CD4-positive, alpha-beta T cell treated with Interleukin-1 beta for 1 hour (primary cell): Measurements from ENCODE around the gene GPR68.

ENCODE experiments used
- DNase-seq, 2 donors: peaks; one replicate each; pipeline ENCODE4 v3.0.0-alpha.2; 2020 to 2022

Gene GPR68, protein sequence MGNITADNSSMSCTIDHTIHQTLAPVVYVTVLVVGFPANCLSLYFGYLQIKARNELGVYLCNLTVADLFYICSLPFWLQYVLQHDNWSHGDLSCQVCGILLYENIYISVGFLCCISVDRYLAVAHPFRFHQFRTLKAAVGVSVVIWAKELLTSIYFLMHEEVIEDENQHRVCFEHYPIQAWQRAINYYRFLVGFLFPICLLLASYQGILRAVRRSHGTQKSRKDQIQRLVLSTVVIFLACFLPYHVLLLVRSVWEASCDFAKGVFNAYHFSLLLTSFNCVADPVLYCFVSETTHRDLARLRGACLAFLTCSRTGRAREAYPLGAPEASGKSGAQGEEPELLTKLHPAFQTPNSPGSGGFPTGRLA

DNA sequence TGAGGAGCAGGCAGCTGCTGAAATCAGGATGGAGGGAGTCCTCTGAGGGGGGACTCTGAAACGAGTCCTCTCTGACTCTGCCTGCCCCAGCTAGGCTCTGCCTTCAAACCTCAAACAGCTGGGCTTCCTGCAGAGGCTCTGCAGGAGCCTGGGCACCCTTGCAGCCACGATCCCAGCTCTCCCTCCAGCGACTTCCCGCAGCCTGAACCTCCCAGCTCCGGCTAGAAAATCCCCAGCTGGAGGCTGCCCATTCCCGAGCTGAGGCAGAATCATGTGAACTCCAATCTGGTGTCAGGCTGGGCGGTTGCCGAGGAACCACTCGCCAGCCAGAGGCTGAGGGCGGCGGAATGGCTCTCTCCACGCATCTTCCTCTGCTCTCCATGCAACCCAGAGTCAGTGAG lies at the start of gene GPR68:
Gene GPR68 (minus strand): TSS at position 204 of the 401 bp plus-strand sequence. CDS start 9,654 bp downstream, outside the sequence.
- no peak for DNase-seq

DNA sequence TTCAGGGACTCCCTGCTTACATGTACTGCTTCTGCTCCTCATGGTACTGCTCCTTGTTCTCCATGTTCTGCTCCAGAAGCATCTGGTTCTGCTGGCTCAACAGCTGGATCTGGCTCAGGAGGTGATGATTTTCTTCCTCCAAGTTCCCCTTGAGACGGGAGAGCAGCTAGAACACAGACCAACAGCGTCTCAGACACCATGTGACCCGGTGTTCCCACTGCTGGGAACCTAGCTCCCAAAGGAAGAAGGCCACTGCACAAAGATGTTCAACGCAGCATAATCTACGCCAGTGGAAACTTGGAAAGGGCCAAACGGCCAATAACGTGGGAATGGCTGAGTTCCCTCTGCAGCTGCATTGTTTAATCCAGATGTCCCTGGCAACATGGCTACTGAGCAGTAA lies 49.6 kb upstream of the GPR68 start:
- no peak for DNase-seq

DNA sequence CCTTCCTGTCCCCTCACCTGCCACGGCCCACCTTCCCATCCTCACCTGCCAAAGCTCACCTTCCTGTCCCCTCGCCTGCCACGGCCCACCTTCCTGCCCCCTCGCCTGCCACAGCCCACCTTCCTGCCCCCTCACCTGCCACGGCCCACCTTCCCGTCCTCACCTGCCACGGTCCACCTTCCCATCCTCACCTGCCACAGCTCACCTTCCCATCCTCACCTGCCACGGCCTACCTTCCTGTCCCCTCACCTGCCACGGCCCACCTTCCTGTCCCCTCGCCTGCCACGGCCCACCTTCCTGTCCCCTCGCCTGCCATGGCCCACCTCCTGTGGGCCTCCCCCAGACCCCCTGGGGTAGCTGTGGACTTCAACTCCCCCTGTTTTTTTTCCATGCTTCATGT lies 48.8 kb upstream of the GPR68 start:
- DNase-seq: no peak

DNA sequence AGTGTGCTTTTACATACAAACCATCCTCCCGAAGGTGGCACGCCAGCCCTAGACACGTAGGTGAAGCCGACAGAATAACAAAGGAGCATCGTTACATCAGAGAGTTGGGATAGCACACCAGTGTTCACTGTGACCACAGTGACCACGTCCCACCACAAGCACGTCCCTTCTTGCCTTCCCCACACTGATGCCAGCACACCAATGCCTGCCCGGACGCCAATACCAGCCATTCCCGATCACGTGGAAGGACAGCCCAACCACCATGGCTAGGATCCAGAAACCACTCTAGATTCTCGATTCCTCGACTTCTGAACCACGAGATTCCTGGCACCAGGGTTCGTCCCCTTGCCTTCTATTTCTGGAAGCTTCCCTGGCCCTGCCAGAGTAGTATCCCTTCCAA lies 48.0 kb upstream of the GPR68 start:
- DNase-seq: no peak

DNA sequence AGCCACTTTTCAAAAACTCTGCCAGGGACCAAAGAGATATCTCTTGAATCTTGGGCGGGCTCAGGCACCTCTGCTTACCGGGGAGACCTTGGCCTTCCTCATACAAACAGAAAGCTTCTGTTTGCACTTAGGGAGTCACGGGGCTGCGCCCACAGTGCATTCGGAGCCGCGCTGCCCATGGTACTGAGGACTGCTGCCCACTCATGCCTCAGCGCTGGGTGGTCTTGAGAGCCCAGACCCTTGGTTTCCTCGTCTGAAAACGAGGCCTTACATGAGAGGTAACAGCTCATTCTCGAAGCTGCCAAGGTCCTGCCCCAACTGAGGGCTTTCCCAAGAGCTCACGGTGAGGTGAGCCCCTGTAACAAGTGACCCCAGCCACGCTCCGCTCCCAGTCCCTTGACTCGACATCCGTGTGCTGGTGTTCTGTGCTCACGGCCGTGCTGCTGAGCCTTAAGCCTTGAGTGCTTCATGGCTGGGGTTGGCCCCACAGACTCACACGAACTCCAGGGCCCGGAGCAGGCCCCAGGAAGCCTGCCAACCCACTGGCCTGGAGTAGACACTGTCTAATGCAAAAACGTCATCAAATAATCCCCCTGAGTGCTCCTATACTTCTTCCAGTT lies 47.4 kb upstream of the GPR68 start:
- no peak for DNase-seq

DNA sequence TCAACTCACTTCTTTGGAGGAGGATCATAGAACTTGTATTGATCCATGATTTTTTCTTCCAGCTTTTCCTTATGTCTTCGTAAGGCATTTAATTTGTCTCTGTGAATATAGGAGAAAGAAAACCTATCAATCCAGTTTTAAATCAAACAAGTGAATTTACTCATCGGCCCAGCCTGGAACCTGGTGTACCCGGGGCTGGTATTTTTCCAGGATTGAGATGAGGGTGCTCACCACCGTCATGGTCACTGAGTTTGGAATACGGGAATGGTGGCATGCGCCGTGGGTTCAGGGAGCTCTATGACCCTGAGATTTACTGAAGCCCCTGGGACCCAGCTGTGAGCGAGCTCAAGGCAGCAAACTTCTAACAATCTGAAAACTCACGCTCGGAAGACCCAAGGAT lies 46.5 kb upstream of the GPR68 start:
- no peak for DNase-seq

DNA sequence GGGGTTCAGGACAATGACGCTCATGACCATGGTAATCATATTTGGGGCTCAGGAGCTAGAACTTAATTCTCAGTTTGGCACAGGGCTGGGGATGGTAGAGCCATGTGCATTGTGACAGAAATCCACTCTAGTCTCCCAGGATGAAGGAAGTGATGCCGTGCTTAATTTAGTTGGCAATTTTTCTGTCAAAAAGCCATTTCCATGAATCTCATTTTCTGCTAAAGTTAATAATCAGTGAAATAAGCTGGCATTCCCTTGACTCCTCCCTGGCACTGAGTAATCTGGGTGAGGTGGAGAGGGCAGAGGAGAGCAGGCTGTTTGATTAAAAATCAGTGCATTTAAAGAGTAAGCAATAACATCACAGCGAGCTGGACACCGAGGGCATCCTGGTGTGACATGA lies 45.0 kb upstream of the GPR68 start:
- DNase-seq: no peak

DNA sequence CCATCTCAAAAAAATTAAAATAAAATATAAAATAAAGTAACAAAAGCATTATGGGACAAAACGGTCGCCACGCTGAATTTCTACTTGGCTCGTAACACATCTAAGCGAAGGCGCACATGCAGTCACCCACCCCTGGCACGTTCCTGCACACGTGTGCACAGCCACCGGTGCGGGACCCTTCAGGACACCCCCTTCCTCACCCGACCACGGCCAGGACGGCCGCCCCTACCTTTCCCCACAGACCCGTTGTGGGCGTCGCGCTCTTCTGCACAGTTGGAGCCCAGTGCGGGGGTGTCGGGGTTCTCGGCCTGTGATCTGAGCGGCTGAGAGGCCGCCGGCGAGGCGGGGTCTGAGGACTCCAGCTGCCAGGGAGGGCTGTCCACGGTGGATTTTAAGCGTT lies 44.4 kb upstream of the GPR68 start:
- DNase-seq: no peak

DNA sequence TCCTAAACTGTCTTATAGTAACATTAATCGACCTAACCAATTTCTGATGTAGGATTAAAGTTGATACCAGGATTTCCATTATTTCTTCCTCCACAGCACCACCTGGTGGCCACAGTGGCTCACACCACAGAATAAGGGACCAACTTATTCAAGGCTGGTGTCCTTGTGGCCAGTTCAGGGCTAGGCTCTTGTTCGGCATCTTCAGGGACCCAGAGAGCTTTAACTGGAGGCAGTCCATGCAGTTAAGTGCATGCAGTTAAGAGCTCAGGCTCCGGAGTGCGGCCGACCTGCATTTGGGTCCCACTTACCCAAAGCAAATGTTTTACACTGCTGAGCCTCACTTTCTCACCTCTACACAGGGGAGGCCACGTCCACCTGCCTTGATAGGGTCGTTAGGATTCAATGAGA lies 42.0 kb upstream of the GPR68 start:
- DNase-seq: peak; percentile 71 to 82

DNA sequence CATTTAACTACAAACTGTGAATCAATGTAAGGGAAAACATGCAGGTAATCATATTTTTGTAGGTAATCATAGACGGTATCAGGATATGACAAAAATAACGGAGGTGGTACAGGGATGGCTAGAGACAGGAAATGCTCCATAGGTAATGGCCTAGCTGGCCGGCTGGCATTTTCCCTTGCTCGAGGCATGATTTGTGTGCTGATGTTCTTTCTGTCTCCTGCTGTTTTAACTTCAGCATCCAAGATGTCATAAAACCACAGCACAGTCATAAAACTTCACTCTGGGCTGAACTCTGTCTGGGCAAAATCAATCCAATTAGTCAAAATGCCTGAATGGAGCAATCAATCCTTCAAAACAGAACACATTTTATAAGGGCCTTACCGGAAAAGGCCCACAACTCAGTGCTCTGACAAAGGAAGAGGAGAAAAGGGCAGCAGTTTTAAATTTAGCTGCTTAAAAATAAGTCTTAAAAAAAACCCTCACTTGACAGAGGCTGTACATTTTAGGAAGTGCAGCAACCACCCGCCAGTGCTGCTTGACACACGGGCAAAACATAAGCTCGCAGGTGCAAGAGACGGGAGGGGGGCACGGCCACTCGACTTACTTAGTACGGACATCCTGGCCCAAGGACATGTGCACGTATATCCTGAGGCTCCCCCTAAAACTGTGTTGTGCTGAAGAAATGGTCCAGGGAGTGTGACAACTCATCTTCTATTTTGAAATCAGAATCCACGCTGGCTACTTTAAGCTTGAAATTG lies 40.5 kb upstream of the GPR68 start:
- no peak for DNase-seq

DNA sequence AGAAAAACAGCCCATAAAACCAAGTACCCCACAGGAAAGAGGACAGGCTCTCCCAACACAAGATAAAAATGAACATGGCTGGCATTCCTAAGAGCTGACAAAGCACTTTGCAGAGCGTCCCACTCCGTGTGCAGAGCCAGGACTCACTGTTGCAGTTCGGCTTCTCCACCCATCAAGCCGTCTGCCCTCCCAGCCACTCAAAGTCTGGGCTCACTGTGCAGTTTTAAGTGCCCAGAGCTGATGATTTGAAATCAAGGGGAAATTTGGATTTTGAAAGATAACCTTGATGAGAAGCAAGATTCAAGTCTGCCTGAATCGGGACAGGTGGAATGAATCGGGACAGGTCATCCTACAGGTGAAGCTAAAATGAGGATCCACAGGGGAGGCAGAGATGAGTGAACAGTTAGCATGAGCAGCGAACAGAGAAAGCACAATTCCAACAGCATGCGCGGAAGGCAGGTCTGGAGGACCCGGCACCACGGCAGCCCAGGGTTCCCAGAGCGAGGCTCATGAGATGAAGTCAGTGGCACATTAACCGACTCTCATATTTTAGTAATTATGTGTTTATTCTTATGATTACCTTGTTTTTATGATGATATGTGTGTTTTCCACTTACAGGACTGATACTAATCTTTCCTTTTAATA lies 39.8 kb upstream of the GPR68 start:
- DNase-seq: no peak

DNA sequence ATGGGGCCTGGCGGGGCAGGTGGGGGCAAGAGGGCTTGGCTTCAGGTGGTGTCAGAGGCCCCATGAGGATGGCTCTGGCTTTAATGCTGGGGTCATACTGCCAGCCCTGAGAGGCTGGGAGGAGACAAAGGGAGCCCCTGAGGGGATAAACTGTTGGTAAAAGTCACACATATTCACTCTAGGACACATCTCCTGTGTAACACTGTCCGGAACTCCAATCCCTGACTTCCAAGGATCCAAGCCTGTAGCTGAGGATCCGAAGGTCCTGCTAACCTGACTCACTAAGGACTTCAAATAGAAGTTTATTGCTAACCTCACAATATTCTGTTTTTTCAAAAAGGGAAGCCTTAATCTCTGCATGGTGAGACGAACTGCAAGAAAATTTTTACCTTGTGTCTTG lies 39.2 kb upstream of the GPR68 start:
- no peak for DNase-seq

DNA sequence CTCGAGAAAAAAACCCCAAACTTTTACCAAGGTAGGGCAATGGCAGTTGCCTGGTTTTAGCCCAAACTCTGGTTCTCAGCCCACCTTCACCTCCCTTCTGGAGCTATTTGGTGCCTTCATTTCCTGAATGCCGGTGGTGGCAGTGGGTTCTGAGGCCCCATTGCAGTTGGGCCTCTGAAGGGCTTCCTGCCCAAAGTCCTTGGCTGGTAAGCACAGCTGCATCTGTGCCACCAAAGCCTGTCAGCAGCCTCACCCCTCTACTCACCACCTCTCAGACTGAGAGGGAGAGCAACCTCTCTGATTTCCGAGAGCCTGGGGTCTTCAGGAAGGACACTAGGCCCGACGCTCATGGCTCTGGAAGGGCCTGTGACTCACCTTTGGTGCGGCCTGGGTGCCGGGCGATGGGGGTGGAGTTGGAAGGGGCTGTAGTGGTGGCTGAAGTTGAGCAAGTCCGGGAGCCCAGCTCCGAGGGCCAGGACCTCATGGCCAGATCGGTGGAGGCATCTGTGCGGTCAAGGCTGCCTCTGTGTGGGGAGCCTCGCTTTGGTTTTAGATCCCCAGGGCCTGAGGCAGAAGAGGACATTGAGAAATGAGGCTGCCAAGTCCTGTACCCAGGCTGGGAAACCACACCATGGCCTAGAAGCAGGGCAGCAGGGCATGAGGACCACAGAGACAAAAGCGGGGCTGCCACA lies 38.6 kb upstream of the GPR68 start:
- DNase-seq: no peak

DNA sequence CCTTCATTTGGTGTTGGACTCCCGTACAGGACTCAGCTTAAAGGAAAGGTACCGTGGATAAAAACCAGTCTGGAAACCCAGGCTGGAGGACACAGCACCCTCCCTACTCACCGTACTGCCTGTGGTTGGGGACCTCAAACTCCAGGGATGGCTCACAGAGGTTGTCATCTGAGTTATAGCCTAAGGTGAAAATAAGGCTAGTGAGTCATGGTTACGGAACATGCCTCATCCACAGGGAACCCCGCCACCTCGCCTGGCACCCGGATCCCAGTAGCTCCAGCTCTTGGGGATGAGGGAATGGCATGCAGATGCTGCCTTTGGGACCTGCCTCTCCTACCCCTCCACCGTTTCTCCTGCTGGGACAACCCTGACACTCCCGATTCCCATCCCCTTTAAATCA lies 36.8 kb upstream of the GPR68 start:
- no peak for DNase-seq

DNA sequence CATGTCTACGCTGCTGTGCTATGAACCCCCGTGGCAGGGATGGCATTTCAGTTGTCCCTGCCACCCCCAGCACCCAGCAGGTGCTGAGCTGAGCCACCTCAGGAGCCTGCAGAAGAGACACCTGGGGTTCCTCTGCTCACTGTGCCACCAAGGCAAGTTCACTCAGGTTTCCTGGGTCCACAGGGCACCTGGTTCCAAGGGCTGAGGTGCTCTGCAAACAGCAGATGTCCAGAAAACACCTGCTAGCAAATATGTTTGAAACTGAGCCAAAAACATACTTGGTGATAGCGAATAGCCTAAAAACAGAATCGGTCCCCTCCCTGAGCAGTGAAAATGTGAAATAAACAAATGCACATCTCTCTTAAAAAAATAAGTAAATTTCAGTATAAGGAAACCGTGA lies 35.6 kb upstream of the GPR68 start:
- DNase-seq: no peak

DNA sequence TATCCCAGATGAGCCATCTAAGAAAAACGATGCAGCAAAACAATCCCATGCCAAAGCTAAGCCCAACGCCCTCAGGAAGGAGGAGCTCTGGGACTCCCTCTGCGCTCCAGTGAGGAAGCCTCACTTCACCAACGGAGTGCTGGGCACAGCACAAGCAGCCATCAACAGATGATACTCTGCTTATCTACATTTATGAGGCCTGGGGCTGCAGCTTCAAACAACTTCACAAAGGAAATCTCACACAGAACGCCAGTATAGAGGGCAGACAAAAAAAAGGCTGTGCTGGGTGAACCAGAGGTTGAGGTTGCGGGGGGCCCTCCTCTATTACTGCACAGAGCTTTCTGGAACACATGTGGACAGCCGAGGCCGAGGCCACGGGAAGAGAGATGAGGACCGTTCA lies 34.9 kb upstream of the GPR68 start:
- no peak for DNase-seq

DNA sequence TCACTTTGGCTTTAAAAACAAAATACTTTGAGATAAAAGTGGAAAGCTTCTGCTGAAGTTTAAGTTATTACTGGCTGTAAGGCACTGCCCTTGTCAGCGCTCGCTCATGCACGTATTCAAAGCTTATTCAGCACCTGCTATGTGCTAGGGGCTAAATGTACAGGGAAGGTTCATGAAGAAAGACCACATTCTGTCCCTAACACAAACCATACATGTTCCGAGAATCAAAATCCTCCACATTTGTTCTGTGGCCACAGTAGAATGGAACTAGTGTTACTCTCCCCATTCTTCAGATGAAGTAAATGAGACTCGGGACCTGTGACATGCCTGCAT lies 33.8 kb upstream of the GPR68 start:
- DNase-seq: no peak

DNA sequence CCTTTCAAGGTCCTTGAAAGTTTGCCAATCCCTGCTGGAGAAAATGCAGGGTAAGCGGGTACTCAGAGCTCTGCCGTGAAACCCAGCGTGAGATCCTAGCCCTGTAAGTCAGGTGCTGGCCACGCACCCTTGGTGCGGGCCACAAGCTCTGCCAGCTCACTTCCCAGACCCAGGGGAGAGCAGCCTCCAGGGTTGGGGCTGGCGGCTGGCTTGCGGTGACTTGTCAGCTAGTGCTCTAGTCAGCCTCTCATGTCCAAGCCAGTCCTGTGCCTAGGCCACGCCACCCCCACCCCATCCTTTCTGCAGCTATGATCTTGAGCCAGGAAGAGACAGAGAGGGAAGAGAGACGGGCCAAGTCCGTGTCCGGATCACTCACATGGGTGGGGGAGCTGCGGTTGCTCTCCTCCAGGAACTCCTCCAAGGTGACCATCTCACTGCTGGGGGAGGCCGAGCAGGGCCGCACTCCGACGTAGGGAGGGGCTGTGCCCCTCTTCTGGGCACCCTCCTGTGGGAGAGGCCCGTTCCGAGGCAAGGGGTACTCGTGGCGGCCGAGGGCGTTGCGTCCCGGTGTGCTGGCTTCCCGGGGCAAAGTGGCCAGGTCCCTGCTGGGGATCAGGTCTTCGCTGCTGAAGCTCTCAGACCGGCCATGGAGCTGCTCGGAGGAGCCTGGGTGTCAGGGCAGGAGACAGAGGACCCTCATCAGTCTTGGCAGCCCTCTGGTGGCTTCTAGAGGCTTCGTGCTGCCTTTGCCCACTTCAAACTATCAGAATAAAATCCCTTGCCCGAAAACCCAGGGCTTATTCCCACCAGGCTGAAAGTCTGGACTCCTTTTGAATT lies 33.3 kb upstream of the GPR68 start:
- DNase-seq: no peak

DNA sequence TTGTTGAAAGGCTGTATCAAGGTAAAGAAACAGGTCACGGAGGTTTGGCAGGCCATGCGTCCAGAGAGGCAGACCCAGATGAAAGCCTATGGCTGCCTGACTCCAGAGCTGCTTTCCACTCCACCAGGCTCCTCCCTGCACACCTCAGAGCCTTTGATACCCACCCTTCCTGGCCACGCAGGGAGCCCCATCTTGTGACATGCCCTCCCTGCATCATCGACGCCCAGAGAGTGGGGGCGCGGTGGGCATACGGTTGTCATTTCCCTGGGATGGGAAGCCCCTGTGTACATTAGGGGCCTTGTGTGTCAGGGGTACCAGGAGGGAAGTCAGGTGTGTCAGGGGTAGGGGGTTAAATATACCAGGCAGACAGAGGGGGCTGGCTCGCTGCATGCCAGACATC lies 30.3 kb upstream of the GPR68 start:
- DNase-seq: no peak

DNA sequence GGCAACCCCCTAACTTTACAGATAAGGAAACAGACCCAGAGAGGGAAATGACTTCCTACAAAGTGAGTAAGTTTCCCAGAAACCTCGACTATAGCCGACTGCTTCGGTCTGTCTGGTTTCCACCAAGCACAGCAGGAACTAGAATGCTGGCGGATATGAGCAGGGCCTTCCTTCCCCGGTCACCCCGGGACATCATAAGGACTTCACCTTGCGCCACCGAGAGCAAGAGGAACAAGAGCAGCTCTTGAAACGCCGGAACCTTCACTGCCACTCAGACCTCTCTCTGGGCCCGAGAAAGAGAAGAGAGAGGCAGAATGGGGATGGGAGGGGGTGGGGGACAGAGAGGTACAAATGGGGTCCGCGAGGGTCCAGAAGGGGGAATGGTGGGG lies 29.4 kb upstream of the GPR68 start:
- no peak for DNase-seq

DNA sequence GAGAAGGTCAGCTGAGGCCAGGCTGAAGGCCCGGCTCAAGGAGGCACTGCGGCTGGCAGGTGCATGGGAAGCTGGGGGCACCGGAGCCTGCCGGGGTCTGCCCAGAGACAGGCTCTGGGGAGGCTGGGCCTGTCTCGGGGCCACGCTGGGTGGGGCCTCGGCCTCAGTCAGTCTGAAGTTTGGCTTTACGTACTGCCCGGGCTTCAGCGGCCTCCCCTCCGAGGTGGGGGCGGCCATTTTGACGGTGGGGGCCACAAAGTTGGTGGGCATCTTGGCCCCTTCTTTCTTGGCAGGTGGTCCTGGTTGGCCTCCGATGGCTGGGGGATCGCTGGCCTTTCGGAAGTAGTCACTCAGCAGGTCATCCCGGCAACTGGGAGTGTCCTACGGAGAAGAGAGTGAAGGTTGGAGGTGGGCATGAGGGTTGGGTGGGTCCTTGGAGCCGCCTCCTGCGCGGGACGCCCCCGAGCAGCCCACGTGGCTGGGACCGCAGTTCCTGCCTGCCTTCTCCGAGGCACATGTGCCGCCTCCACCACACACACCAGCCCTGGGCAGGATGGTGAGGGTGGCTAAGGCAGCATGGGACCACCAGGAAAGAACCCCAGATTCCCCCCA lies 28.9 kb upstream of the GPR68 start:
- no peak for DNase-seq
